Activated CD8-positive, alpha-beta memory T cell treated with anti-CD3 and anti-CD28 coated beads, Interleukin-2, amount 50 U/mL, for 24 hours (primary cell): Measurements from ENCODE around the gene RPRD1B.

Experiments
- DNase-seq: peaks from one replicate; pipeline ENCODE4 v3.0.0-alpha.2; 2020; ENCODE audit errors: extremely low read depth

The RPRD1B gene

DNA sequence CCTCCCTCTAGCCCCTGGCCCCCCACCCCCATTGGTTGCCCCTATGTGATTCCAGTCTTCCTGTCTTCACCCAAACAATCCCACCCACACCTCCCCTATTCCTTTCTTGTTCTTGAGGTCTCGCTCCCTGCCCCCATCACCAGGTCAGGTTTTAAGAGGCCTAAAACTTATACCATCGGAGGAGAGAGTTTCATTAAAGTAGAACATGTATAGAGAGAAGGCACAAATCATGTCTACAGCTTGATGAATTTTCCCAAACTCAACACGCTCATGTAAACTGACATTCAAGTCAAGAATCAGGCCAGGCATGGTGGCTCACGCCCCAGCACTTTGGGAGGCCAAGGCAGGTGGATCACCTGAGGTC, 87.1 kb downstream of the RPRD1B start:
- no peak for DNase-seq

DNA sequence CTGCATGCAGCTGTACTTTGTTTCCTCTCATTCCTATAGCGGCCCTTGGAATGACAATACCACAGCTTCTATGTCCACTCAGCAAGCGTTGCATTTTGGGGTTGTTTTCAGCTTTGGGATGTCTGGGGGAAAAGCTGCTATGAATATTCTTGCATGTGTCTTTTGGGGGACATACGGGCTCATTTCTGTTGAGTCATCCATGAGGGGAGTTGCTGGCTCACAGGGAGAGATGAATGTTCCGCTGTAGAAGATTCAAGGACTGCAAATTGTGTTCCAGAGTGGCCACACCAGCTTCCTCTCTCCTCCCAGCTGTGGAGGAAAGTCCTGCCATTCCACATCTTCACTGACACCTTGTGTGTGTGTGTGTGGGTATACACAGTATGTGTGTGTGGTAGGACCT, 88.2 kb downstream of the RPRD1B start:
- DNase-seq = no peak

- no peak for DNase-seq
These were observed 89.6 kb downstream of the RPRD1B start for GRCh38 chr20:38123021-38123587.

GRCh38 chr20:38125157-38126056, 91.9 kb downstream of the RPRD1B start:
- DNase-seq = no peak

DNA sequence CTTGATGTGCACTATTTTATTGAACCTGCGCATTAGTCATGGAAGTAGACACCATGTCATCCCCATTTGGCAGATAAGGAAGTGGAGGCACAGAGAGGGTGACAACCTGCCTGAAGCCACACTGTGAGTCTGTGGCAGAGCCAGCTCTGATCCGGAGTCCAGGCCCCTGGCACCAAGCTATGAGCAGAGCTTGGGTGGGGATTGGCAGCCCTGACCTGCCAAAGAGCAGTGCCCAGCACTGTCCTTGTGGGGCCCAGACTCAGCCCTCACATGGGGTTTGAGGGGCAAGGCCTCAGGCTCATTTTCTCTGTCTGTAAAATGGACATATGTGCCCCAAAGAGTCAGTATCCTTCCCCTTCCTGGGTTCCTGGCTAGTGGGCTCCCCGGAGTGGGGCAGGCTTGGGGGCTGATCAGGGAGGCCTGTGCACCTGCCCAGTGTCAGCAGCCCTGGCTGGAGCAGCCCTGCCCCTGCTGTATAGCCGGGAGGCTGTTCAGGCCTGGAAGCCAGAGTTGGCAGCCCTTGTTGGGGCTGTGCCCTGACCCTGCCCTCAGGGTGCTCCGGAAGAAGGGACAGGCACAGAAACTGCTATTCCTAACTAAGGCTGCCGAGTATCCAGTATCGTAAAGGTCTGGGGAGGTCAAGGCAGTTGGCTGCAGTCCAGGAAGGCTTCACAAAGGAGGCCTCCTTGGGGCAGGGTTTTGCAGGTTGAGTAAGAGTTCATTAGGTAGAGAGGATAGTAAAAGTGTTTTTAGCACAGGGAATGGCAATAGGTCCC, 92.8 kb downstream of the RPRD1B start:
- DNase-seq = no peak

DNA sequence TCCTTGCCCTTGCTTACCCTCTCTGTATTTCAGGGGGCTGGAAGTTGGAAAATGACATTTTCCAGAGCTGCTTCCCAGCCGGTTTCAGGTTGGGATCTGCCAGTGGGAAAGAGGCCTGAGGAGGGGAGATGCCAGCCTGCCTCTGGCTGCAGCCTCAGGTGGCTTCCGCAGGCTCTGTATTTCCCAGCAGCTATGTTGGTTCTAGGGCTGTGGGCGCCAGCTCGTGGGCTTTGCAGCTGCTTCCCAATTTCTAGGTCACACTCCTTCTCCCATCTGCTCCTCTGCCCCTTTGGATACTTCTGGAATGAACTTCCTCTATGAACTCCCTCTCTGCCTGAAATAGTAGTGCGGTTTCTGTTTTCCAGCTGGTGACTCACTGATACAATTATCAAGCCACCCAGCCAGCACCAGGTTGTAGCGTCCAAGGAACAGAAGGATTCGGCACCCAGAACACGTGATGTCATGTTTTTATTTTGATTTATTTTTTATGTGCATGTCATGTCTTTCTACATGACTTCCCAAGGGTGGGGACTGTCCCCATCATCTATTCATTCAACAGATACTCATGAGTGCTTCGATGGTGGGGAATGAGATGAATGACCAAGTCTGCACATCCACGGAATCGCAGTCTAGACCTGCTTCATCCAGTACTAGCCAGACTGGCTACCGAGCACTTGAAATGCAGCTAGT, 93.5 kb downstream of the RPRD1B start:
- no peak for DNase-seq

- no peak for DNase-seq
These were observed 94.5 kb downstream of the RPRD1B start for GRCh38 chr20:38127920-38128528.

- no peak for DNase-seq
These were observed 95.1 kb downstream of the RPRD1B start for GRCh38 chr20:38128691-38129090.

GRCh38 chr20:38129248-38129865, 95.8 kb downstream of the RPRD1B start:
- DNase-seq = no peak

- DNase-seq = no peak
These were observed 96.5 kb downstream of the RPRD1B start for GRCh38 chr20:38129893-38130609.

DNA sequence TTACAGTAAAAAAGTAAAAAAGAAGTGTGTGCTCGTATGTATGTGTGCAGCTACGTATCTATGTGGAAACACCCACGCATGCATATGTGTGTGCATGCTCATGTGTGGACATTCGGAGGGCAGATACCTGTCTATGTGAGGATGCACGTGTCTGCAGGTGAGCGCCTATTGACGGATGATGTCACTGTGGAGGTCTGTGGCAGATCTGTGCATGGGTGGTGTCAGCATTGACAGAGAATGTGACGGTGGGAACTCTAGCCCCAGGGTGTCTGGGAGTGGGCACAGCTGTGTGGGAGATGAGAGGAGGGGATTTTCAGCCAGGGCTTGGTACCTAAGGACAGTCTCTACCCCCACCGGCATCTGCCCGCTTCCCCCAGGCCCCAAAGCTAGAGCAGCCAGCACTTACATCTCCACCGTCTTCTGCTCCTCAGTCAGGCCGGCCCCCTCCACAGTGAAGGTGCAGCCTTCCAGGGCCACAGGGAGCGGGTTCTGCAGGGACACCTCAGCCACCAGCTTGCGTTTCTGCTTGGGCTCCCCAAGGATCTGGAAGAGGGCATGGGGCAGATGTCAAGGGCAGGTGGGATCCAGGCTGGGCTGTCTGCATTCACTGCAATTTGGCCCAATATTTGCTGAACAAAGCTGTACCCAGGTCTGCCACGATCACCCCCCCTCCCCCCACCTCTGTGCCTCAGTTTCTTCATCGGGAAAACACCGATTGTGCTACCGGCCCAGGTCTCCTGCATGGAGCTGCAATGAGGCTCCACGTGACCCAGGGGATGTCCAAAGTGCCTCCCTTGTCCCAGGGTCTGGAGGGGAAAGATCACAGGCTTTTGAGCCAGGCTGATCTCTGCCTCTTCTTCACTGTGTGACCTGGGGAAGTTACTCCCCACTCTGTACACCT, 97.4 kb downstream of the RPRD1B start:
- DNase-seq = no peak

- no peak for DNase-seq
These were observed 98.1 kb downstream of the RPRD1B start for GRCh38 chr20:38131588-38132121.

GRCh38 chr20:38132156-38132909, 98.8 kb downstream of the RPRD1B start:
- no peak for DNase-seq

DNA sequence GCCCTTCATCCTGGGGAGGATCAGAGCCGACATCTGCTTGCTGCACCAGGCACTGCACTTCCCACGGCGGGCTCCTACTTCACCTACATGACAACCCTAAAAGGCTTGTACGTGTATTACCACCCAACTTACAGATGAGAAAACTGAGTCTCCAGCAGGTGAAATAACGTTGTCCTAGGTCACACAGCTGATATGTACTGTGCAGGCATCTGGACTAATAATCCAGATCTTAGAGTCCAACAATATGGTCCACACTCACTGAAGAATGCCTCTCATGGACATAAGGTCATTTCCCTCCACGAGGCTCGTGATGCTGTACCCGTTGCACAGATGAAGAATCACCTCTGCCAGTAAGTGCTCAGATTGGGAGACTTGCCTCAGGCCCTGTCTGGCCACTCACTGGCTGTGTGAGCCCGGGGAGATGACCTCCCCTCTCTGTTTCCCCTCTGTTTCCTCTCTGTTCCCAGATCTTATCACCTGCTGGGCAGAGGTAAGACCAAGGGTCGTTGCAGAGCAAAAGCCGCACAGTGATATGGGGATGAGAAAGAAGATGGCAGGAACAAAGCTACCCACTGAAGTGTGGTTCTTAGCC, 99.5 kb downstream of the RPRD1B start:
- no peak for DNase-seq

GRCh38 chr20:38133680-38134426, 100.3 kb downstream of the RPRD1B start:
- DNase-seq = no peak

DNA sequence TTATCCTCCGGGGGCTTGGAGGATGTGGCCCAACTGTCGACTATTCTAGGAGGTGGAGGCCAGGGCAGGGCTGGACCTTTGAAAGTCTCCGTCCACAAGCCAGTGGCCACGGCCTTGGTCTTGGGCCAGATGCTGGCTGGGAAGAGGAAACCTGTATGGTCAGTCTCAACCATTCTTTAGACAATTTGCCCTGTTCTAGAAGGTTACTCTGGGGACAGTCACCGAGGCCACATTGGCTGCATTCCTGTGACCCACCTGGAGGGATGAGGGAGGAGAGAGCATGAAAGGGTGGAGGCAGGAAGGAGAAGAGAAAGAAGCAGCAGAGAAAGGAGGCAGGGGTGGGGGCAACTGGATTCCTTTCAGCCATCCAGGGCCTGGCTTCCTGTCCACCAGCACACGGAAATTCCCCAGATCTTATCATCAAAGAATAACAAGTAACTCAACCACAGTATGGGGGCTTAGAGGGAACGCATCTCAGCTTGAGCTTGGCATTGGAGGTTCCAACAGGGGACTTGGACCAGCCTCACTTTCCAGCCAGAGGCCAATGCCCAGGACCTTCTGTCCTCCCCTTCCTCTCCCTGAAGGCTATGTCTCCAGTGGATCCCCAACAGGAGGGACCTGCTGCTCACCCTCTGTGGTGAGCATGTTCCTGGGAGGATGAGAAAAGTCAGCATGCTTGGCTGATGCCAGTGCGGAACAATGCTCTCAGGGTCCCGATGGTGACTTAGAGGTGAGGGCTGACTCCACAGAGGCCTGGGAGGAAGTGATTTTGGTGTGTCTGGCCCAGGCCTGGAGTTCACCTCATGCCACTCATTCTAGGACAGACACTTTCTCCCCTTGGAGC, 101.1 kb downstream of the RPRD1B start:
- DNase-seq = no peak
